Activated T-cell treated with anti-CD3 and anti-CD28 coated beads for 1 hour (primary cell): Measurements from ENCODE around the gene CABP7.
"Not testable (repeated sequence)": the region's sequence is repeated elsewhere in the genome, so short reads cannot be mapped to it uniquely, and the experiment has no call there.

Experiments used
- DNase-seq: peaks from one replicate; pipeline ENCODE4 v3.0.0-alpha.2; 2020; ENCODE audit warnings: low read depth

Gene CABP7

GRCh38 chr22:29748248-29748893 lies 28.6 kb downstream of the CABP7 start:
- DNase-seq, result no peak

- no peak for DNase-seq
These were observed 30.2 kb downstream of the CABP7 start for GRCh38 chr22:29750029-29750428.

GRCh38 chr22:29750559-29751538 lies 31.0 kb downstream of the CABP7 start:
- DNase-seq, result no peak

GRCh38 chr22:29751669-29752068 lies 31.9 kb downstream of the CABP7 start:
- DNase-seq, result no peak

GRCh38 chr22:29753808-29754657 lies 34.2 kb downstream of the CABP7 start:
- no peak for DNase-seq

- DNase-seq, result not testable (repeated sequence)
These were observed 35.0 kb downstream of the CABP7 start for GRCh38 chr22:29754658-29755395.

- DNase-seq, result no peak
These were observed 36.1 kb downstream of the CABP7 start for GRCh38 chr22:29755889-29756288.

- DNase-seq, result no peak
These were observed 36.5 kb downstream of the CABP7 start for GRCh38 chr22:29756341-29756740.

GRCh38 chr22:29757096-29757495 lies 37.3 kb downstream of the CABP7 start:
- DNase-seq, result no peak

GRCh38 chr22:29758068-29758622 lies 38.3 kb downstream of the CABP7 start:
- DNase-seq, result no peak

- no peak for DNase-seq
These were observed 39.2 kb downstream of the CABP7 start for GRCh38 chr22:29758959-29759358.

- no peak for DNase-seq
These were observed 42.5 kb downstream of the CABP7 start for GRCh38 chr22:29762263-29762662.

- peak; percentile 4 for DNase-seq
These were observed 46.3 kb downstream of the CABP7 start for GRCh38 chr22:29765905-29766631.

GRCh38 chr22:29766632-29767170 lies 46.9 kb downstream of the CABP7 start, which contains the start of gene ZMAT5:
Gene ZMAT5 (minus strand): TSS chr22:29767007. CDS start chr22:29748544, 18,463 bp downstream.
- DNase-seq, result peak; percentile 84

GRCh38 chr22:29767171-29768051 lies 47.6 kb downstream of the CABP7 start, which contains the start of gene UQCR10:
Gene UQCR10 (plus strand): TSS chr22:29767369. CDS start chr22:29767399, 30 bp downstream.
- DNase-seq, result peak; percentile 90

GRCh38 chr22:29768052-29768693 lies 48.4 kb downstream of the CABP7 start:
- DNase-seq, result no peak

- DNase-seq, result no peak
These were observed 50.0 kb downstream of the CABP7 start for GRCh38 chr22:29769723-29770321.

- no peak for DNase-seq
These were observed 52.4 kb downstream of the CABP7 start for GRCh38 chr22:29772170-29772641.
